ENCODE results near the gene CES2.
A peak's percentile ranks its signal among the peaks of the same experiment; 100 is the strongest.
"Not testable (repeated sequence)": the region's sequence is repeated elsewhere in the genome, so short reads cannot be mapped to it uniquely, and the experiment has no call there.

Gene CES2

DNA sequence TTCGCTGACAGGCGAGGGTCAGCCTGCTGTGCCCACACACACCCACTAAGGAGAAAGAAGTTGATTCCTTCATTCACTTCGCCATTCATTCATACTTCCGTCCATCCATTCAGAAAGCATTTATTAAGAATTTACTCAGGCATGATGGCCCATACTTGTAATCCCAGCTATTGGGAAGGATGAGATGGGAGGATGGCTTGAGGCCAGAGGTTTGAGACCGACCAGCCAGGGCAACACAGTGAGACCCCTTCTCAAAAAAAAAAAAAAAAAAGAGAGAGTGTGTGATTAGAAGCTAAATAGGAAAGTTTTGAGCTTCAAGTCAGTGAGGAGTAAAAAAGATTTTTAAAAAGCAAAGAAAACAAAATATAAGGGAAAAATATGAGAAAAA, 8.7 kb downstream of the CES2 start:
- H3K27me3 ChIP-seq (ENCODE audit: control insufficient read depth in 1 of 2, insufficient read depth in 2 of 2, low read length in 2 of 2), result no peaks in the 10 kb centered on the region
- H3K27ac ChIP-seq (ENCODE audit: low read depth, low read length), result no peak overlapping the region
- H3K4me1 ChIP-seq (ENCODE audit: control insufficient read depth in 1 of 2, insufficient read depth in 2 of 2, low read length in 2 of 2), result peaks cover 9 to 40% of the 10 kb centered on the region in 2 donors
- no peak overlapping the region for H3K9ac ChIP-seq (ENCODE audit: low read depth in 1 of 2, low read length in 2 of 2)
- H3K9me3 ChIP-seq (ENCODE audit: control insufficient read depth in 1 of 2, low read length in 2 of 2), result no peaks in the 10 kb centered on the region
- peaks cover 48 to 53% of the 10 kb centered on the region in 2 donors for H3K36me3 ChIP-seq (ENCODE audit: control insufficient read depth in 1 of 2, insufficient read depth in 2 of 2, low read length in 2 of 2)
- no peak overlapping the region for H3K4me3 ChIP-seq (ENCODE audit: low read depth in 1 of 2, low read length in 2 of 2)

DNA sequence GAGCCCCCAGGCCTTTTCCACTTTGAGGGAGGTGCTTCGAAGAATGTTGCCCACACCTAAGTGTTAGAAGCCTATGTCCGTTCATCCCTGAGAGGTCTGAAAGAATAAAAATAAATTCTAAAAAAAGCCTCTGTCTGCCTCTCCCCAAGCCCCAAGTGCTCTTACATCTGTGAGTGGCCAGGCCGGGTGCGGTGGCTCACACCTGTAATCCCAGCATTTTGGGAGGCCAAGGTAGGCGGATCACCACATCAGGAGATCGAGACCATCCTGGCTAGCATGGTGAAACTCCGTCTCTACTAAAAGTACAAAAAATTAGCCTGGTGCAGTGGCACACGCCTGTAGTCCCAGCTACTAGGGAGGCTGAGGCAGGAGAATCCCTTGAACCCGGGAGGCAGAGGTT, 9.7 kb downstream of the CES2 start:
- not testable (repeated sequence) for H3K27ac ChIP-seq (ENCODE audit: low read depth, low read length); H3K27me3 ChIP-seq (ENCODE audit: control insufficient read depth in 1 of 2, insufficient read depth in 2 of 2, low read length in 2 of 2); H3K4me3 ChIP-seq (ENCODE audit: low read depth in 1 of 2, low read length in 2 of 2); H3K9ac ChIP-seq (ENCODE audit: low read depth in 1 of 2, low read length in 2 of 2); H3K9me3 ChIP-seq (ENCODE audit: control insufficient read depth in 1 of 2, low read length in 2 of 2)
- Histone ChIP-seq H3K36me3 (ENCODE audit: control insufficient read depth in 1 of 2, insufficient read depth in 2 of 2, low read length in 2 of 2) (peaks cover 39 to 44% of the 10 kb centered on the region in 2 donors), H3K4me1 (ENCODE audit: control insufficient read depth in 1 of 2, insufficient read depth in 2 of 2, low read length in 2 of 2) (peaks cover 11 to 44% of the 10 kb centered on the region in 2 donors)

DNA sequence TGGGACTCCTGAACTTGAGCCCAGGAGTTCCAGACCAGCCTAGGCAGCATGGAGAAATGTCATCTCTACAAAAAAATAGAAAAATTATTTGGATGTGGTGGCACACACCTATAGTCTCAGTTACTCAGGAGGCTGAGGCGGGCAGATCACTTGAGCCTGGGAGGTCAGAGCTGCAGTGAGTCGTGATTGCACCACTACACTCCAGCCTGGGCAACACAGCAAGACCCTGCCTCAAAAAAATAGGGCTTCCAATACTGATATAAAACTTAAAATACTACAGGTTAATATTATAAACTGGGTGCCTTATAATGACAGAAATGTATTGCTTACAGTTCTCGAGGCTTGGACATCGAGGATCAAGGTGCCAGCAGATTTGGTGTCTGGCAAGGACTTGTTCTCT, 10.6 kb downstream of the CES2 start:
- no peaks in the 10 kb centered on the region for H3K9me3 ChIP-seq (ENCODE audit: control insufficient read depth in 1 of 2, low read length in 2 of 2)
- H3K4me1 ChIP-seq (ENCODE audit: control insufficient read depth in 1 of 2, insufficient read depth in 2 of 2, low read length in 2 of 2), result peaks cover 11 to 35% of the 10 kb centered on the region in 2 donors
- no peak overlapping the region for H3K9ac ChIP-seq (ENCODE audit: low read depth in 1 of 2, low read length in 2 of 2)
- no peak overlapping the region for H3K27ac ChIP-seq (ENCODE audit: low read depth, low read length)
- peaks cover 29 to 35% of the 10 kb centered on the region in 2 donors for H3K36me3 ChIP-seq (ENCODE audit: control insufficient read depth in 1 of 2, insufficient read depth in 2 of 2, low read length in 2 of 2)
- no peak overlapping the region for H3K4me3 ChIP-seq (ENCODE audit: low read depth in 1 of 2, low read length in 2 of 2)
- no peaks in the 10 kb centered on the region for H3K27me3 ChIP-seq (ENCODE audit: control insufficient read depth in 1 of 2, insufficient read depth in 2 of 2, low read length in 2 of 2)

DNA sequence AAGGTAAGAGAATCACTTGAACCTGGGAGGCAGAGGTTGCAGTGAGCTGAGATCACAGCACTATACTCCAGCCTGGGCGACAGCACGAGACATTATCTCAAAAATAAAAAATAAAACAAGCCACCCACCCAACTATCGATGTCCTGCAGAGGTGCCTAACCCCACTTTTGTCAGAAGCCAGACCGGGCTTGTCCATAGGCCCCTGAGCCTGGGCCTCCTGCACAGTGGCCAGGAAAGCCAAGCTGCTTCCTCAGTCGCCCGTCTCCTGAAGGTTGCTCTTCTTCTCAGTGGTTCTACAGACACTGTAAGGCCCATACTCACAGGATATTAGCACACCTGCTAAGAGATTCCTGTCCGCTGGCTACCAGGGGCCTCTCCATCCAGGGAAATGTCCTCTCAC, 11.2 kb downstream of the CES2 start:
- no peaks in the 10 kb centered on the region for H3K27me3 ChIP-seq (ENCODE audit: control insufficient read depth in 1 of 2, insufficient read depth in 2 of 2, low read length in 2 of 2)
- H3K4me1 ChIP-seq (ENCODE audit: control insufficient read depth in 1 of 2, insufficient read depth in 2 of 2, low read length in 2 of 2), result peaks cover 11 to 29% of the 10 kb centered on the region in 2 donors
- H3K9ac ChIP-seq (ENCODE audit: low read depth in 1 of 2, low read length in 2 of 2), result no peak overlapping the region
- H3K27ac ChIP-seq (ENCODE audit: low read depth, low read length), result no peak overlapping the region
- H3K9me3 ChIP-seq (ENCODE audit: control insufficient read depth in 1 of 2, low read length in 2 of 2), result peaks cover 0 to 3% of the 10 kb centered on the region in 2 donors
- no peak overlapping the region for H3K4me3 ChIP-seq (ENCODE audit: low read depth in 1 of 2, low read length in 2 of 2)
- H3K36me3 ChIP-seq (ENCODE audit: control insufficient read depth in 1 of 2, insufficient read depth in 2 of 2, low read length in 2 of 2), result peaks cover 23 to 29% of the 10 kb centered on the region in 2 donors

DNA sequence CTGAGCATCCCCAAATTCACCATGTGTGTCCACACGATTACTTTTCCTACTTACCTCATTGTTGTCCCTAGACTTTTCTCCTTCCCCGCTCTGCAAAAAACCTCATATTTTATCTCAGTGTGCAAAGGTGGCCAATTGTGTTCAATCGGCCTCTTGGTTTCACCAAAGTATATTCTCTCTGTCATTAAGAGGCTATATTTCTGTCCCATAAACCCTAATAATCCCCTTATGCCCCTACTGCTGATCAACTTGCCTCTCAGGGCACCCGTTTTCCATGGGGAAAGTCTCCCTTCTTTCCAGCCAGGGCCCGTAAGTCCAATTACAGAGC, 11.6 kb downstream of the CES2 start:
- H3K36me3 ChIP-seq (ENCODE audit: control insufficient read depth in 1 of 2, insufficient read depth in 2 of 2, low read length in 2 of 2), result peaks cover 19 to 25% of the 10 kb centered on the region in 2 donors
- peaks cover 0 to 4% of the 10 kb centered on the region in 2 donors for H3K9me3 ChIP-seq (ENCODE audit: control insufficient read depth in 1 of 2, low read length in 2 of 2)
- no peak overlapping the region for H3K27ac ChIP-seq (ENCODE audit: low read depth, low read length)
- H3K27me3 ChIP-seq (ENCODE audit: control insufficient read depth in 1 of 2, insufficient read depth in 2 of 2, low read length in 2 of 2), result no peaks in the 10 kb centered on the region
- peaks cover 11 to 25% of the 10 kb centered on the region in 2 donors for H3K4me1 ChIP-seq (ENCODE audit: control insufficient read depth in 1 of 2, insufficient read depth in 2 of 2, low read length in 2 of 2)
- no peak overlapping the region for H3K9ac ChIP-seq (ENCODE audit: low read depth in 1 of 2, low read length in 2 of 2)
- H3K4me3 ChIP-seq (ENCODE audit: low read depth in 1 of 2, low read length in 2 of 2), result no peak overlapping the region

DNA sequence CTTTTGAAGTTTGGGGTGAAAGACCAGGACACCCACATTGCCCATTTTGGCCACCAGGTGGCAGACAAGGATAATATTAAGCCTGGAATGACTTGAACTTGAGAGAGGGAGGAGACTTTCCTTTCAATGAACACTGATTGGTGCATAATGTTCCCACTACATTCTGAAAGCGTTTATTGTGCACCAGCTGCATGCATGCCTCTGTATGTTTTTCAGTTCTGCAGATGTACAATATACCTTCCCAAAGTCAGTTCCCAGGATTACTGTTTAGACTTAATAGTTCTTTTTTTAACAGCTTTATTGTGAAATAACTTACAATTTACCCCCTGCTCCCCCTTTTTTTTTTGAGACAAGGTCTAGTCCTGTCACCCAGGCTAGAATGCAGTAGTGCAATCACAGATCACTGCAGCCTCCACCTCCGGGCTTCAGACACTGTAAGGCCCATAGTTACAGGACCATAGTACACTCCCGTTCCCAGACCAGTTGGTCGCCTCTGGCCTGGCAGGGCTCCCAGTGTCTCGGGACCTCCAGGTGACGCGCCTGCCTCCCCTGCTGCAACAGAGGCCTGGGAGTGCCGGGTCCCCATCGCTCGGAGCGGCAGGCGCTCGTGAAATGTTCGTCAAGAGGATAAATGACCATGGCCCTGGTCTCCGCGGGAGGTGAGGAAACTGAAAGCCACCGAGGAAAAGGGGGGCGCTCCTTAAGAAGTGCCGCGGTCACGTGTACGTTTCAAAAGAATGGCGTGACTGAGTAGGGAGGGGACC, 12.2 kb downstream of the CES2 start:
- Histone ChIP-seq H3K9ac (ENCODE audit: low read depth in 1 of 2, low read length in 2 of 2) (peak overlapping the region; percentile 20 to 35), H3K36me3 (ENCODE audit: control insufficient read depth in 1 of 2, insufficient read depth in 2 of 2, low read length in 2 of 2) (peaks cover 16 to 19% of the 10 kb centered on the region in 2 donors), H3K27me3 (ENCODE audit: control insufficient read depth in 1 of 2, insufficient read depth in 2 of 2, low read length in 2 of 2) (no peaks in the 10 kb centered on the region), H3K4me1 (ENCODE audit: control insufficient read depth in 1 of 2, insufficient read depth in 2 of 2, low read length in 2 of 2) (peaks cover 11 to 23% of the 10 kb centered on the region in 2 donors), H3K4me3 (ENCODE audit: low read depth in 1 of 2, low read length in 2 of 2) (peak overlapping the region; percentile 60 to 65), H3K9me3 (ENCODE audit: control insufficient read depth in 1 of 2, low read length in 2 of 2) (peaks cover 0 to 4% of the 10 kb centered on the region in 2 donors), H3K27ac (ENCODE audit: low read depth, low read length) (no peak overlapping the region)

DNA sequence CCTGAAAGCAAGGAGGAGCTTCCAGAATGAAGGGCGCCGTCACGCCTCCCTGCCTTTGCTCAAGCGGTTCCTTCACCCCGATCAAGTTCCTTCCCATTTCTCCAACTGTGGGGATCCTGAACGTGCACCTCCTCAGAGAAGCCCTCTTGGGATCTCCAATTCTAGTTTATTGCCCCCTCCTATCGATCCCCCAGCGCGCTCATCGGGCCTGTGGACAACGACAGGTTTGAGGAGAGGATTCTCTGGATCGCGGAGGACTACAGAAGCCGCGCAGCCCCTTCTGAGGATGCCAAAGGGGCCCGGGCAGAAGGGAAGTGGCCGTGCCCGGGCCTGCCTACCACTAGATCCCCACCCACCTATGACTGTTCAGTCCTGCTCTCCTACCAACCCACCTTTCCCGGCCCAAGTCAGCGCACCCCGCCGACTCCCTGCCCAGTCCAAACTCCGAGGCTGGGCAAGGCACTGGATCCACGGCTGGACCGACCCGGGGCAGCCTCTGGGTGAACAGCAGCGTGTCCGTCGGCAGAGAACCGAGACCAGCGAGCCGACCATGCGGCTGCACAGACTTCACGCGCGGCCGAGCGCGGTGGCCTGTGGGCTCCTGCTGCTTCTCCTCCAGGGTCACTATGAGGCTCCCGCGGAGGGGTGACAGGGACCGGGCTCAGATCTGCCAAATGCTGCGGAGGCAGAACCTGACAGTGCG, 13.0 kb downstream of the CES2 start:
- H3K9me3 ChIP-seq (ENCODE audit: control insufficient read depth in 1 of 2, low read length in 2 of 2), result peaks cover 0 to 4% of the 10 kb centered on the region in 2 donors
- H3K27me3 ChIP-seq (ENCODE audit: control insufficient read depth in 1 of 2, insufficient read depth in 2 of 2, low read length in 2 of 2), result no peaks in the 10 kb centered on the region
- peaks cover 16 to 30% of the 10 kb centered on the region in 2 donors for H3K4me1 ChIP-seq (ENCODE audit: control insufficient read depth in 1 of 2, insufficient read depth in 2 of 2, low read length in 2 of 2)
- H3K4me3 ChIP-seq (ENCODE audit: low read depth in 1 of 2, low read length in 2 of 2), result peak overlapping the region; percentile 60 to 65
- H3K36me3 ChIP-seq (ENCODE audit: control insufficient read depth in 1 of 2, insufficient read depth in 2 of 2, low read length in 2 of 2), result peaks cover 8 to 11% of the 10 kb centered on the region in 2 donors
- peak overlapping the region; percentile 20 to 35 for H3K9ac ChIP-seq (ENCODE audit: low read depth in 1 of 2, low read length in 2 of 2)
- no peak overlapping the region for H3K27ac ChIP-seq (ENCODE audit: low read depth, low read length)

DNA sequence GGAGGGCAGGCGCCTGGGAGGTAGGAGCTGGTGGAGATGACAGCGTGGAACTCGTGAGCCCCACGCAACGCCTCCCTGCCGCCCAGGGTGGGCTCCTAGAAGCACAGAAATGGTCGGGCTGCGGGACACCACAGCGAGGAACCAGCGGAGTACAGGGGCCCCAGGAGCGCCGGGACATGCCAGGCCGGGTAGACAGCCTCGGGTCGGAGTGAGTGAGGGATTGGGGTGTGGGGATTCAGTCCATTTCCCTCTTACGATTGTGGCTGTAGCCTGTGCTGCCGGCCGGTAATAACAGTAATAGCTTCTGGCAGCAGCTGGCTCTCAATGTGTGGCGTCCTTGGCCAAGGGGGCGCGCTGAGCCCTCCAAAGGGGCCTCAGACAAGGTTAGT, 13.5 kb downstream of the CES2 start:
- Histone ChIP-seq H3K4me3 (ENCODE audit: low read depth in 1 of 2, low read length in 2 of 2) (peak overlapping the region; percentile 60 to 65), H3K27me3 (ENCODE audit: control insufficient read depth in 1 of 2, insufficient read depth in 2 of 2, low read length in 2 of 2) (no peaks in the 10 kb centered on the region), H3K27ac (ENCODE audit: low read depth, low read length) (no peak overlapping the region), H3K9me3 (ENCODE audit: control insufficient read depth in 1 of 2, low read length in 2 of 2) (peaks cover 0 to 4% of the 10 kb centered on the region in 2 donors), H3K36me3 (ENCODE audit: control insufficient read depth in 1 of 2, insufficient read depth in 2 of 2, low read length in 2 of 2) (peaks cover 3 to 6% of the 10 kb centered on the region in 2 donors), H3K4me1 (ENCODE audit: control insufficient read depth in 1 of 2, insufficient read depth in 2 of 2, low read length in 2 of 2) (peaks cover 22 to 35% of the 10 kb centered on the region in 2 donors), H3K9ac (ENCODE audit: low read depth in 1 of 2, low read length in 2 of 2) (peak overlapping the region; percentile 20 to 35)

DNA sequence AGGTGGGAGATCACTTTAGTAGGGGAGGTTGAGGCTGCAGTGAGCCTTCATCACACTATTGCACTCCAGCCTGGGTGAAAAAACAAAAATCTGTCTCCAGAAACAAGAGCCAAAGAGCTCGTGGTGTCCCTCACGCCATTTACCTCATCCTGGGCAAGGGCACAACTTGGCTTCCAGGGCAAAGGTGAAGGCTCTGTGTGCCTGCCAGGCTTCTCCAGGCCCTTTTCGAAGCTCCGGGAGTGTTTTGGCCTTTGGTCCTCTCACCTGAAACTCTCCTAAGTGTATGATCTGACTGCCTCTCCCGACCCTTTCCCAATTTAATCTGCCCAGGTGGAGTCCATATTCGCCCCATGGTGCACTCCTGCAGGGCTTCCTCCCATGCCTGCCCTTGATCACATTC, 14.2 kb downstream of the CES2 start:
- Histone ChIP-seq H3K9me3 (ENCODE audit: control insufficient read depth in 1 of 2, low read length in 2 of 2) (peaks cover 0 to 4% of the 10 kb centered on the region in 2 donors), H3K4me1 (ENCODE audit: control insufficient read depth in 1 of 2, insufficient read depth in 2 of 2, low read length in 2 of 2) (peaks cover 24 to 38% of the 10 kb centered on the region in 2 donors), H3K9ac (ENCODE audit: low read depth in 1 of 2, low read length in 2 of 2) (peak overlapping the region in 1 of 2 donors; percentile 20), H3K27me3 (ENCODE audit: control insufficient read depth in 1 of 2, insufficient read depth in 2 of 2, low read length in 2 of 2) (no peaks in the 10 kb centered on the region), H3K36me3 (ENCODE audit: control insufficient read depth in 1 of 2, insufficient read depth in 2 of 2, low read length in 2 of 2) (no peaks in the 10 kb centered on the region), H3K4me3 (ENCODE audit: low read depth in 1 of 2, low read length in 2 of 2) (no peak overlapping the region), H3K27ac (ENCODE audit: low read depth, low read length) (no peak overlapping the region)

DNA sequence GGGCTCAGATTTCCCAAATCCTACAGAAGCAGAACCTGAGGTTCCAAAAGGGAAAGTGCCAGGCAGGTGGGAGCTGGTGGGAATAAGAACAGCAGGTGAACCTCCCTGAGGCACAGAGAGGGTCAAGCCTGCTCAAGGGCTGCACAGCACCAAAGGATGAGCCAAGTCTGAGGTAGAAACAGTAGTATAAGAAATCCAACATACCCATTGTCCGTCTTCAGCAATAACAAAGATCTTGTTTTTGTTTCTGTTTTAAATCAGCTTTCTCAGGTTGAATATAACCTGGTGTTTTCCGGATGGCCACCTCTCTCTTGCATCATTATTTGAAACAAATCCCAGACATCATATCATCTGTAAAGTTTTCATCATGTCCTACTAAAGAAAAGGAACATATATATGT, 15.1 kb downstream of the CES2 start:
- H3K4me1 ChIP-seq (ENCODE audit: control insufficient read depth in 1 of 2, insufficient read depth in 2 of 2, low read length in 2 of 2), result peaks cover 24 to 36% of the 10 kb centered on the region in 2 donors
- H3K9ac ChIP-seq (ENCODE audit: low read depth in 1 of 2, low read length in 2 of 2), result no peak overlapping the region
- no peak overlapping the region for H3K4me3 ChIP-seq (ENCODE audit: low read depth in 1 of 2, low read length in 2 of 2)
- no peaks in the 10 kb centered on the region for H3K36me3 ChIP-seq (ENCODE audit: control insufficient read depth in 1 of 2, insufficient read depth in 2 of 2, low read length in 2 of 2)
- H3K27ac ChIP-seq (ENCODE audit: low read depth, low read length), result no peak overlapping the region
- peaks cover 0 to 4% of the 10 kb centered on the region in 2 donors for H3K9me3 ChIP-seq (ENCODE audit: control insufficient read depth in 1 of 2, low read length in 2 of 2)
- H3K27me3 ChIP-seq (ENCODE audit: control insufficient read depth in 1 of 2, insufficient read depth in 2 of 2, low read length in 2 of 2), result no peaks in the 10 kb centered on the region

All from duodenal mucosa (tissue), 2 donors.